NCI-H82 treated with DMSO at 0.1 percent for 48 hours (cell line): ENCODE data around the gene CADM3.

Experiments
- DNase-seq: peaks from one replicate; lab custom pipeline; 2025; ENCODE audit not compliant: unreplicated experiment; lab: John Stamatoyannopoulos, UW

CADM3 gene

GRCh38 chr1:159172614-159173291 is 1.3 kb downstream of the CADM3 start:
- no peak for DNase-seq

GRCh38 chr1:159173320-159173719 is 1.9 kb downstream of the CADM3 start:
- DNase-seq: no peak

DNA sequence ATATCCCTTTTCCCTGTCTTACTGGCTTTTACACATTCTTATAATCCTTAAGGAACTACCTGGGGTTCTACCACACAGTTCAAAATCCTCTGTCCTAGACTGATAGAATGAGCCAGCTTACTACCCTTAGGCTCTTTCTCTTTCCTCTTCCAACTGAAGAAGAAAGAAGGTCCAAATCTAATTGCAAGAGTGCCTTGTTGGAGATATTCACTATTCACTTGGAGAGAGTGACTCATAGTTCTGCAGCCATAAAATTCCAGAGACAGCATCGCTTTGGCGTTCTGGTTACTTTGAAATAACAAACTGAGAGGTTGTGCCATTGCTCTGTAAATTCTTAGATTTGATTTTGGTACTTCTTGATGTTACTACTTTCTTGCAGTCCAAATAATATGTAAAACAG is 4.2 kb downstream of the CADM3 start:
- no peak for DNase-seq

- DNase-seq: no peak
Observed at GRCh38 chr1:159177272-159177907, 6.0 kb downstream of the CADM3 start.

DNA sequence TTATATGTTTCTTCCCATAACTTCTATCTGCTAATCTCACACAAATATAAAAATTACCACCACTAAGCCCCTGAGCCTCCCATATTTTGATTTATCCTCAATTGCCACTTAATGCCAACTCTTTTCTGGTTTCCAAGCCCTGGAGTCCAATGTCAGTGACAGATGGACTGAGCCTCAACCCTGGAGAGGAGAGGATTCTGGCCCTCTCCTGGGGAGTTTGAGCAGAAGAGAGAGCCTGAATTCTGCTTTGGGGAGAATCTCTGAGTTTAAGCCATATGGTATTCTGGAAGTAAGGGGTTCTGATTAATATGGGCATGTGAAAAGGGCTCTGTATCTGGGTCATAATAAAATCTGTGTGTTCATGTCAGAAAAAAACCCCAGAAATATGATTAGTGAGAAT is 8.5 kb downstream of the CADM3 start:
- no peak for DNase-seq

- DNase-seq: no peak
Observed at GRCh38 chr1:159180516-159180915, 9.1 kb downstream of the CADM3 start.

DNA sequence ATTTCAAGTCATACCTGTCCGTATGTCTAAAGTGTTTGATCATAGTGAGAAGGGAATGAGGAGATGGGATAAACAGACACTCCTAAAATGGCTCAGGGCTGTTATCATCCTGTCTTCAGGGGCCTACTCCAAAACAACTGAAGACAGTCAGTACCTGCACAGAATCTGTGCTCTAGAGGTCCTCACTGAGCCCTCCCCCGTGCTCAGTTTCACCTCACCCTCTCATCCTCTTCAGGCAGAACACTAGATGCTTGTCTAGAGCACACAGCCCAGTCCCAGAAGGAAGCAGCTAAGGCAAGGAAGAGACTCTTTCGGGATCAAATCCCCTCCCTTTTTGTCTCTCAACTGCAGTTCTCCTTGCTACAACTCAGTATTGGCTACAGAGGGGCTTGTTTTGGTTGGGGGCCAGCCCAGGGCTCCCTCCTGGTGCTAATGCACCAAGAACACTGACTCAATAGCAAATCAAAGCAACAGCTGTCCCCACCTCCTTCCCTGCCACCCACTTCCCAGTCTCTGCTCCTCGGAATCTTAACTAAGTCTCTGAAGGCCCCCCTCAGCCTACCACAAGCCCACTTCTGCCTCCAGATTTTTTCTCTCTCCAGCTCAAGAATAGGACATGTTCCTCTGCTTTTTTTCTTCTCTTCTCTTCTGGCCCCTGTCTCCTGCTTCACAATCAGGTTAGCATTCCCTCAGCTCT is 10.1 kb downstream of the CADM3 start:
- no peak for DNase-seq

DNA sequence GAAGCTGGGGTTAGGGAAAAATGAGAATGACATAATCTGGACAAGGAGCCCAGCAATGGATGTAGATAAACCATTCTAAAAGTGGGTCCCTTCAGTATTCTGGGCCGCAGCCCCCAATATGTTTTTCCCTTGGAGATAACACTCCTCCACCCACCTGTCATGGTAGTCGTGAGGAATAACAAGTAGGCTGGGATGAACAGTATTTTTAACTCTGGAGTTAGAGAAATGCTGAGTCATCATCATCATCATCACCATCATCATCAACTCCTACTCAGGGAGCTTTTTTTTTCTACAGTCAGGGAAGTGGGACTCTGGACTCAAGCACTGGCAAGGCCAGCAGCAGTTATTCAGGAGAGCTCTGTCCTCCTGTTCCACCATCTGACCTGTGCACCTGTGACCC is 12.8 kb downstream of the CADM3 start:
- DNase-seq: no peak

DNA sequence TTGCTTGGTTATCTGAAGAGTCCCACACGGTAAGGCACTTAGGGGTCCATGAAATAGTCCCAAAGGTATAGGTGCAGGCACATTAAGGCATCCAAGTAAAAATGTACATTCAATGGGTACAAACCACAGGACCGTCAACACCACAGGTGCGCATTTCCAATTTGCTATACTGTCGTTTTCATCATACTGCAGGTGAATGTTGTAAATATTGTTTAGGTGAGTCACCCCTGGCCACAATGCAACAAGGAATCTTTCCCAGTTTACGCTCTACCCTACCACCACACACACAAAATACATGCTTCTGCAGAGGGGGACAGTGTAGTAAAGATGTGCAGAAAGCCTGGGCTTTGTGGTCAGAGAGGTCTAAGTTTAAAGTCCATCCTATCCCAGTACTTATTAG is 13.7 kb downstream of the CADM3 start:
- no peak for DNase-seq

GRCh38 chr1:159187033-159187432 is 15.6 kb downstream of the CADM3 start:
- DNase-seq: no peak

- no peak for DNase-seq
Observed at GRCh38 chr1:159187647-159188374, 16.4 kb downstream of the CADM3 start.

- DNase-seq: peak; percentile 35
Observed at GRCh38 chr1:159188375-159188788, 17.0 kb downstream of the CADM3 start.

DNA sequence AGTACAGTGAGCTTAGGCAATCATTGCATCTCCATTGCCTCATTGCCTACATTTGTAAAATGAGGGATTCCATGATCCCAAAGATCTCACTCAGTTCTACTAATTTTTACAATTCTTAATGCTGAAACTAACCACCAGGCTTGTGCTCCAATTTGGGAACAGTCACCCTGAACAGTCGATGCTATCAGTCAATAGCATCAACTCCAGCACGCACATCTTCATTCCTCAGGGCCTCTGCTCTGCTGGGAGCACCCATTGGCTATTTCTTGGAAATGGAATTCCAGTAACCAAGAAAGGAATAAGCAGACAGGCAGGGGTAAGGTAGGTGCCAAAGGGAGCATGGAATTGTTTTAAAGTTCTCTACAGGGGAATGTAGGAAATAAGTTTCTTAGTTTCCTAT is 19.0 kb downstream of the CADM3 start:
- no peak for DNase-seq

DNA sequence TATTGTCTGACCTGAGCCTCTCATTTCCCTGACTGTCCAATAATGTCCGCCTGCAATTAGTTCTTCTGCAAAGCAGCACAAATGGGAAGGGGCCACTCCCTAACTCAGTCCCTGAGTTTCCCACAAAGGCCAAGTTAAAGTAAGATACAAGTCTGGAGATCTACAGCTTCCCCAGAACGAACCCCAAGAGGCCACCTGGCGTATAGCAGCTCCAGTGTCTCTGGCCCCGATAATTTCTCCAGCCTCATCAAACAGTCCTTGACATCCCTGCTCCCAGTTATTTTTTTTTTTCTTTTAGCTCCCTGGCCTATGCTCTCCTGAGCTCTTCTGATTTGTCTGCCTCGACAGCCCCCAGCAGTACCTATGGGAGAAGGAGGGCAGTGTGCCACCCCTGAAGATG is 25.1 kb downstream of the CADM3 start:
- no peak for DNase-seq

DNA sequence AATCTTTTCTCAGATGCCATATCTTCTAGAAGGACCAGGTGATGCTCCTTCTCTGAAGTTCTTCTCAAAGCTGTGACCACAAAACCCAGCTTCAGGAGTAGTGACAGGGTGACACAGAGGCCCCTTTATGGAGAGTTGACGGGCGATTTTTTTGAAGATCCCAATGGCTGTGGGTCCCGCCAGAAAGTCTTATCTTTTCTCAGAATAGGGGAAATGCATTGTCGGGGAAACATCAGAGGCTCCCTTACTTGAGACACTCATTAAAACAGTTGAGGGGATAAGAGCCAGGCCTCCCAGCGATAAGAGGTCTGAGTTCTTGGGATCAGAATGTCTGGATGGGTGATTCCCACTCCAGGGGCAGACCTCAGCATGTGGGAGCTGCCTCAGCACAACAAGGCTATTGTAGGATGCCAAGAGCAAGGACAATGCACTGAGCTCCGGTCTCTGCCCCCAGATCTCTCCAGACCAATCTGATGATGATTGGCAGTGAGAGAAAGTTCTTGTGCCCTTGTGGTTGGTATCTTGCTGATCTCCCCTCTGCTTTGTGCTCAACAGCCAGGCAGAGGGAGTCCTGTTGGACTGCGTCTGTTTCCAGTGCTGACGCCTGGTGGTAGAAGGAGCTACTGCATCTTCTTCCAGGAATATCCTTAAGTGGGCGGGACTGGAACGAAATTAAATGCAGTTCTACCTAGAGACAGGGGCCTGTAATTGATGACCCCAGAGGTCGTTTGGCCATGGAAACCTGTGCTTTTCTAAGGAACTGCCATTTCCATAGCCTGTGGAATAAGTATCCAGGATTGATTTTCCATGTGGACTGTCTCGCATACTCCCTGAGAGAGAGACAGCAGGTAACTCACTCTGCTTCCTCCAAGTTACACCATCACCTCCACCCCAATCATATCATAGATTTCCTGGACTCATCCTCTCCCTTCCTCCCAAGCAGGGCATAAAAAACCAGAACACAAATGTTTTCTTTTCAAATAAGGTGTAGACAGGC is 26.4 kb downstream of the CADM3 start:
- peak; percentile 66 for DNase-seq

- no peak for DNase-seq
Observed at GRCh38 chr1:159199901-159200300, 28.5 kb downstream of the CADM3 start.

DNA sequence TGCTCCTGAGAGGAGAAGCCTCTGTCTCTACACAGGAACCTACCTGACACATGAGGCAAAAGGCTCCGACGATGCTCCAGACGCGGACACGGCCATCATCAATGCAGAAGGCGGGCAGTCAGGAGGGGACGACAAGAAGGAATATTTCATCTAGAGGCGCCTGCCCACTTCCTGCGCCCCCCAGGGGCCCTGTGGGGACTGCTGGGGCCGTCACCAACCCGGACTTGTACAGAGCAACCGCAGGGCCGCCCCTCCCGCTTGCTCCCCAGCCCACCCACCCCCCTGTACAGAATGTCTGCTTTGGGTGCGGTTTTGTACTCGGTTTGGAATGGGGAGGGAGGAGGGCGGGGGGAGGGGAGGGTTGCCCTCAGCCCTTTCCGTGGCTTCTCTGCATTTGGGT is 29.4 kb downstream of the CADM3 start:
- no peak for DNase-seq

DNA sequence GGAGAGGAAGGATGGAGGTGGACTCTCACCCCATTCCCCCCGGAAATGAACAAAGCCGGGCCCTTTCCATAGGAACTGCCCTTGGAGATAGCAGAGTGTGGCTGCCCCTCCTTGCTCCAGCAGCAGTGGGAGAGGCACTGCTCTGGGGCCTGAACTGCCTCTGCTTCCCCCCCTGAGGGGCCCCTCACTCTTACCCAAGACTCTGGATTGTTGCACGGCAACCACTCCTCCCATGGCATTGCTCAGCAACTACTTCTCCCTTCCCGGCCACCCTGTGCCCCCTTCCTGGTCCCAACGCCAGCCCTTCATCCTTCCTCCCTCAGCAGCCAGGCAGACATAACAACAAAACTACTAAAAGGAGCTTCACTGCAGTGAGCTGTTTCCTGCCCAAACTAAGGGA is 30.2 kb downstream of the CADM3 start:
- DNase-seq: no peak

GRCh38 chr1:159203610-159204009 is 32.2 kb downstream of the CADM3 start:
- DNase-seq: no peak
